Stomach smooth muscle (tissue), 2 donors: Measurements from ENCODE around the gene PREX1.

Experiments
- H3K27ac ChIP-seq: one replicate; pipeline ENCODE4 v1.7.0; 2013; ENCODE audit warnings: mild to moderate bottlenecking, low read length, inconsistent platforms
- H3K27me3 ChIP-seq, 2 donors: one replicate each; pipeline ENCODE4 v1.7.0; 2013; ENCODE audit warnings: low read length in 2 of 2; ENCODE audit not compliant: insufficient read depth in 2 of 2, control insufficient read depth in 1 of 2
- H3K36me3 ChIP-seq, 2 donors: one replicate each; pipeline ENCODE4 v1.7.0; 2013; ENCODE audit warnings: low read length in 2 of 2; ENCODE audit not compliant: control insufficient read depth in 2 of 2, insufficient read depth in 2 of 2
- H3K4me1 ChIP-seq: one replicate; pipeline ENCODE4 v1.7.0; 2013; ENCODE audit warnings: low read length; ENCODE audit not compliant: control insufficient read depth, insufficient read depth
- H3K4me3 ChIP-seq, 2 donors: one replicate each; pipeline ENCODE4 v1.7.0; 2013; ENCODE audit warnings: low read length in 2 of 2
- H3K9ac ChIP-seq, 2 donors: one replicate each; pipeline ENCODE4 v1.7.0; 2013; ENCODE audit warnings: low read length in 2 of 2, mild to moderate bottlenecking in 1 of 2
- H3K9me3 ChIP-seq, 2 donors: one replicate each; pipeline ENCODE4 v1.7.0; 2013; ENCODE audit warnings: low read length in 2 of 2; ENCODE audit not compliant: control insufficient read depth in 2 of 2
- donor health status: healthy.
- donor health status: Pancreatic carcinoma.

PREX1 gene

DNA sequence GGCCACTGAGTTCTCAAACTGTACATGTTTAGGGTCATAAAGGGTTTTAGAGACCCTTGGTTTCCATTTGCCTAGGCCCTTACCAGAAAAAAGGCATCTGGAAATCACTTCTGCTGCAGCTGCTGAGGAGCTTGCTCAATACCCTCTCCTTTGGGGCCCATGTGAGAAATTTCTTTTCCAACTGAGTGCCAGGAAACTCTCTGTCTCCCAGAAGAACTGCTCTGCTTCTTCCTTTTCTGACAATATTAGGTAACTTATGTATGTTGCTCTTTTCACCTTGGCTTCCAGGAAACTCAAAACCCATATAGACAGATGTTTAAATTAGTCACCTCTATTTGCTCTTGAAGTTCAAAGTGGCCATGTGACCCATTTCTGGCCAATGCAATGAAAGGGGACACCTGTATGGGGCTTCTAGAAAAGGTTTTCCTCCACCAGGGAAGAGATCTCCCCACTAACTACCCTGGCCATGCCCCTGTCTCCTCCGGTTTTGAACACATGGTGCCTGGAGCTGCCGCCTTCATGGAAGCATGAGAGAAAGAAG is 121.6 kb downstream of the PREX1 start:
- H3K27ac ChIP-seq, result peak overlapping the region; percentile 58
- H3K36me3 ChIP-seq, result no peaks in the 10 kb centered on the region
- peaks cover 14% of the 10 kb centered on the region for H3K4me1 ChIP-seq
- H3K9me3 ChIP-seq, result no peaks in the 10 kb centered on the region
- H3K4me3 ChIP-seq, result no peak overlapping the region
- H3K9ac ChIP-seq, result no peak overlapping the region
- H3K27me3 ChIP-seq, result peaks cover 0 to 2% of the 10 kb centered on the region in 2 donors

DNA sequence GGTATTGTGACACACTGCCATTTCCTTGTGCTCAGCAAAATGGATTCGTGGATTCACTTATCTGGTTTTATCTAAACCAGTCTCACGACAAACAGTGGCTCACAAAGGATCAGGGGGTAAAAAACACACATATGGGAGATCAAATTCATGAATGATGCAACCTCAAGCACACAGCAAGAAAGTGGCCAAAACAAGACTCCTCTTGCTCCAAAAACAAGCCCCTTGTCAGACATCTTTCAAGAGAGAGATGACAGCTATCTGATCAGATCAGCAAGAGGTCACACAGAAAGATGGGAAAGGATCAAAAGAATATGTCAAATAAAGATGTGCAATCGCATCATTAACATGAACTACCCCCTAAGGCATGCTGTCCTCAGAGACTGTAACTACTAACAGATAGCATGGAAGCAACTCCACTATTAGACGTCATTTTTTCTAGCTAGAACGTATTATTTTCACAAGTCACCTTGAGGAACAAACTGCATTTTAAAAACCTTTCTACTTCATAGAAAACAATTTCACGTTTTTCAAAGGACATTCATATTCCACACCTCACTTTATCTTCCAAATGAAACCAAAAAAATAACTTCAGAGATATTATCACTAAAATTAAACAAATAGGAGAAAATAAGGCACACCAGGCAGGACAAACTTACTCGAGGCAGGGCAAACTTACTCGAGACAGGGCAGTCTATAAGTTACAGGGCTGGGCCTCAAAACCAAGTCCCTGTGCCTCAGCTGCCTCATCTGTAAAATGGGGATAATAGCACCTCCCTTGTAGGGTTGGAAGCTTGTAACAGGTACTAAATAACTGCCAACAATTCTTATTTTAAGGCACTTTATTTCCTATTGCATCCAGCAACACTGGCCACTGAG is 122.3 kb downstream of the PREX1 start:
- Histone ChIP-seq H3K4me1 (peaks cover 14% of the 10 kb centered on the region), H3K9me3 (no peaks in the 10 kb centered on the region), H3K4me3 (no peak overlapping the region), H3K36me3 (no peaks in the 10 kb centered on the region), H3K27ac (no peak overlapping the region), H3K9ac (no peak overlapping the region), H3K27me3 (peaks cover 0 to 2% of the 10 kb centered on the region in 2 donors)

- Histone ChIP-seq H3K27ac (no peak overlapping the region), H3K36me3 (no peaks in the 10 kb centered on the region), H3K9me3 (no peaks in the 10 kb centered on the region), H3K4me3 (no peak overlapping the region), H3K4me1 (peaks cover 11% of the 10 kb centered on the region), H3K9ac (no peak overlapping the region), H3K27me3 (peaks cover 0 to 2% of the 10 kb centered on the region in 2 donors)
These were observed 123.0 kb downstream of the PREX1 start for GRCh38 chr20:48704761-48705160.

- H3K4me3 ChIP-seq, result no peak overlapping the region
- H3K4me1 ChIP-seq, result peaks cover 8% of the 10 kb centered on the region
- H3K9me3 ChIP-seq, result no peaks in the 10 kb centered on the region
- H3K27ac ChIP-seq, result no peak overlapping the region
- no peak overlapping the region for H3K9ac ChIP-seq
- H3K27me3 ChIP-seq, result peaks cover 0 to 2% of the 10 kb centered on the region in 2 donors
- no peaks in the 10 kb centered on the region for H3K36me3 ChIP-seq
These were observed 124.1 kb downstream of the PREX1 start for GRCh38 chr20:48703511-48704219.

DNA sequence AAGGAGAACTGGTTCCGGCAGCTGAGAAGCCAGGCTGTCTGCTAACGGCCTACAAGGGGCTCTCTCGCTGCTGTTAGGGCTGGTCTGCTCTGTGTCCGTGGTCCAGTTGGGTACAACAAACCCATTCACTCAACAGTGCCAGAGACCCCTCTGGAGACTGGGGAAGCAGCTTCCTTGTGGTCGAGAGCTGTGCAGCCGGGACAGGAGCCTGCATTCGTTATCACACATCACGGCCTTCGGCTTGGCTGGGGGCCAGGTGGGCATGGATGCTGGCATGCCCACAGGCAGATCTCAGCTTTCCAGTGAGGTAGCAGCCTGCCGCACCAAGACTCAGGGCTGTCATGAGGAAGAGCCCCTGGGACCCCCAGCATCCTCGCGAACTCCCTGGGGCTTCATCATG is 124.7 kb downstream of the PREX1 start:
- Histone ChIP-seq H3K9me3 (no peaks in the 10 kb centered on the region), H3K27ac (no peak overlapping the region), H3K9ac (no peak overlapping the region), H3K27me3 (peaks cover 0 to 2% of the 10 kb centered on the region in 2 donors), H3K4me1 (peaks cover 9% of the 10 kb centered on the region), H3K36me3 (no peaks in the 10 kb centered on the region), H3K4me3 (no peak overlapping the region)

DNA sequence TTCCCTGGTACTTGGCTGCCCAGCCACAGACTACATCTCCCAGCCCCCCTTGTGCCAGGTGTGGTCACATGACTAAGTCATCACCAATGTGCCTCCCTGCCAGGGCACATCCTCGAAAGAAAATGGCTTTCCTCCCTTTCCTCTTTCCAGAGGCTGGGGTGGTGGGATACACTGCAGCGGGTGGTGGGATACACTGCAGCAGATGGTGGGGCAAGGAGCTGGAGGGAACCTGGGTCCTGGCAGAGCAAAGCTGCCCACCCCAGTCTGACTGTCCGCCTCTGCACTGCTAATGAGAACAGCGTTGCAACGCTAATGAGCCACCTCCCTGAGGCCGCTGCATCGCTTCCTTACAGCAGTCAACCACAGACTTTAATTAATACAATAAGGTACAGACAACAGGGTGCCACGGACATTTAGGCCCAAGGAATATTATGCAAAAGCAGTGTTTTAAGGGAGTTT is 125.3 kb downstream of the PREX1 start:
- Histone ChIP-seq H3K9ac (no peak overlapping the region), H3K9me3 (no peaks in the 10 kb centered on the region), H3K27ac (no peak overlapping the region), H3K4me1 (peaks cover 13% of the 10 kb centered on the region), H3K36me3 (no peaks in the 10 kb centered on the region), H3K4me3 (no peak overlapping the region), H3K27me3 (peaks cover 0 to 2% of the 10 kb centered on the region in 2 donors)

GRCh38 chr20:48701702-48702101 is 126.1 kb downstream of the PREX1 start:
- Histone ChIP-seq H3K27me3 (peaks cover 0 to 2% of the 10 kb centered on the region in 2 donors), H3K9me3 (no peaks in the 10 kb centered on the region), H3K4me3 (no peak overlapping the region), H3K4me1 (peaks cover 13% of the 10 kb centered on the region), H3K27ac (no peak overlapping the region), H3K36me3 (no peaks in the 10 kb centered on the region), H3K9ac (no peak overlapping the region)

- H3K9ac ChIP-seq, result no peak overlapping the region
- H3K4me1 ChIP-seq, result peaks cover 9% of the 10 kb centered on the region
These were observed 129.1 kb downstream of the PREX1 start for GRCh38 chr20:48698507-48699267.

GRCh38 chr20:48697845-48698491 is 129.8 kb downstream of the PREX1 start:
- Histone ChIP-seq H3K36me3 (no peaks in the 10 kb centered on the region), H3K4me1 (peaks cover 5% of the 10 kb centered on the region), H3K9me3 (no peaks in the 10 kb centered on the region), H3K27me3 (peaks cover 0 to 2% of the 10 kb centered on the region in 2 donors), H3K4me3 (no peak overlapping the region), H3K27ac (no peak overlapping the region), H3K9ac (no peak overlapping the region)

More at GRCh38 chr20:48698507-48699267, 129.1 kb downstream of the PREX1 start:
- Histone ChIP-seq H3K27ac (no peak overlapping the region), H3K4me3 (no peak overlapping the region), H3K9me3 (no peaks in the 10 kb centered on the region), H3K27me3 (peaks cover 0 to 2% of the 10 kb centered on the region in 2 donors), H3K36me3 (no peaks in the 10 kb centered on the region)

GRCh38 chr20:48696671-48697070 is 131.1 kb downstream of the PREX1 start:
- no peaks in the 10 kb centered on the region for H3K9me3 ChIP-seq
- no peak overlapping the region for H3K9ac ChIP-seq
- peaks cover 0 to 2% of the 10 kb centered on the region in 2 donors for H3K27me3 ChIP-seq
- no peaks in the 10 kb centered on the region for H3K36me3 ChIP-seq
- no peak overlapping the region for H3K27ac ChIP-seq
- H3K4me1 ChIP-seq, result peaks cover 5% of the 10 kb centered on the region
- H3K4me3 ChIP-seq, result no peak overlapping the region
